ENCODE measurements around the gene ADAMTS2. TPM values are rescaled to one million over a fixed set of nuclear protein-coding genes. Genes with fewer than 3 reads are reported as not detected.

ADAMTS2 gene
- total and polyA plus RNA-seq, 2 of the 4 experiments (the other 2 are of a cell fraction), result 19.0 to 58.8 TPM

DNA sequence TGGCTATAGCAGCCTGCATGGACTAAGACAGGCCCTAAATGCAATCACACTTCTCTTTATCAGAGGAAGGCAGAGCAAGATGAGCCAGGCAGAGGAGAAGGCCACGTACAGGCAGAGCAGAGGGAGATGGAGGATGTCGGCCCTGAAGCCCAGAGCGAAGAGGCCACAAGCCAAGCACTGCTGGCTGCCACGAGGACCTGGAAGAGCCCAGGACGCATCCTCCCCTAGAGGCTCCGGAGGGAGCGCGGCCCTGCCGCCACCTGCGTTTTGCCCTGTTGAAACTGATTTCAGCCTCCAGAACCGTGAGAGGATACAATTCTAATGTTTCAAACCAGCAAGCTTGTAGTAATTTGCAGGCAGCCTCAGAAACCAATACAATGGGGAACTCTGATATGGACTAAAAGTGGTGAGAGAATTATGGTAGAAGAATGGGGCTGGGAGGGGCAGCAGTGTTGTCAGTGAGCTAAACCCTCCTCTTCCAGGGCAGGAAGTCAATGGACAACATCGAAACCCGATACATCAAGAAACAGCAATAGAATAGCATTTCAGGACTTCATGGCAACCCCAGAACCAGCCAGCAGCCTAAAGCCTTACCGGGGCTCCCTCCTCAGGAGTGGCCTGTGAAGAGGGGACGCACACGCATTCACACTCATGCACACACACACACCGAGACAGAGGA, 32.6 kb downstream of the ADAMTS2 start (continued):
- TF ChIP-seq NFE2L2 (IDR thresholded peaks at IDR 0.05; ENCODE audit: low read depth, low read length), result no peak

DNA sequence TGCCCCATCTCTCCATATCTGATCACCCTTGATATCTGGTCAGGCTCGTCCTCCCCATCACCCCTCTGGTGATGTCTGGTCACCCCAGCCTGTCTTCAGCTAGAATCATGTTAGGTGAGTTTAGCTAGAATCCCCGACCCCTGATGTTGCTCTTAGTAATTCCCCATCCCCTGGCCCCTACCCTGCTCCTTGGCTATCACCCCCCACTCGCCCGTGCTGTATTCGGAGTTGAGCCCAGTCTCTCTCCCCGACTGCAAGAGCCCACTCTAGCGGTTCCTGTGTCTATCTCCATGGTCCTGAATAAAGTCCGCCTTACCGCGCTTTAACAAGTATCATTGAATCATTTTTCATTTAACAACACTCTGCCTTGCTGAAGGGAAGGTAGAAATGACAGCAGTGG, 33.7 kb downstream of the ADAMTS2 start:
- in situ Hi-C loops (cut with MboI; ENCODE audit: low sequenced_read_pairs), result no loop called here
- H3K27ac ChIP-seq (ENCODE audit: insufficient read depth, low read length), result no peak overlapping the region
- H3K9me1 ChIP-seq (ENCODE audit: insufficient read depth, low read length), result peaks cover 14% of the 10 kb centered on the region; the same call in 1 of the 2 replicates
- H4K91ac ChIP-seq (ENCODE audit: insufficient read depth, low read depth, low read length), result no peak overlapping the region
- H2BK15ac ChIP-seq (ENCODE audit: low read depth, low read length), result no peak overlapping the region
- H4K5ac ChIP-seq (ENCODE audit: low read depth, low read length), result no peak overlapping the region
- no peak overlapping the region for H2BK5ac ChIP-seq (ENCODE audit: low read depth, low read length, poor library complexity, severe bottlenecking)
- H2AK5ac ChIP-seq (ENCODE audit: low read depth, low read length), result no peak overlapping the region
- TF ChIP-seq FOS (IDR thresholded peaks at IDR 0.05; ENCODE audit: low read depth, low read length) (no peak), RFX5 (IDR thresholded peaks at IDR 0.05; ENCODE audit: low read depth, low read length) (no peak), CEBPB (IDR thresholded peaks at IDR 0.05; ENCODE audit: low read depth, low read length) (no peak), MXI1 (IDR thresholded peaks at IDR 0.05; ENCODE audit: borderline replicate concordance, low read depth, low read length) (no peak), MAZ (IDR thresholded peaks at IDR 0.05; ENCODE audit: borderline replicate concordance, low read depth, low read length) (no peak), CHD1 (IDR thresholded peaks at IDR 0.05; ENCODE audit: low read depth, low read length) (no peak), NFE2L2 (IDR thresholded peaks at IDR 0.05; ENCODE audit: low read depth, low read length) (no peak), RAD21 (IDR thresholded peaks at IDR 0.05; ENCODE audit: low read length) (no peak)
- TF ChIP-seq, protein P1, sequence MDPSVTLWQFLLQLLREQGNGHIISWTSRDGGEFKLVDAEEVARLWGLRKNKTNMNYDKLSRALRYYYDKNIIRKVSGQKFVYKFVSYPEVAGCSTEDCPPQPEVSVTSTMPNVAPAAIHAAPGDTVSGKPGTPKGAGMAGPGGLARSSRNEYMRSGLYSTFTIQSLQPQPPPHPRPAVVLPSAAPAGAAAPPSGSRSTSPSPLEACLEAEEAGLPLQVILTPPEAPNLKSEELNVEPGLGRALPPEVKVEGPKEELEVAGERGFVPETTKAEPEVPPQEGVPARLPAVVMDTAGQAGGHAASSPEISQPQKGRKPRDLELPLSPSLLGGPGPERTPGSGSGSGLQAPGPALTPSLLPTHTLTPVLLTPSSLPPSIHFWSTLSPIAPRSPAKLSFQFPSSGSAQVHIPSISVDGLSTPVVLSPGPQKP (IDR thresholded peaks at IDR 0.05; ENCODE audit: borderline replicate concordance, low read depth, low read length), result no peak
- ATAC-seq (ENCODE audit: low read depth) (no peak), DNase-seq (no peak)
- H3K14ac ChIP-seq (replicated peaks; ENCODE audit: low read depth, low read length), result no peak overlapping the region
- H3K36me3 ChIP-seq (ENCODE audit: control insufficient read depth, insufficient read depth, low read length), result no peaks in the 10 kb centered on the region; the same call in 1 of the 2 replicates
- H2AFZ ChIP-seq (replicated peaks; ENCODE audit: low read length, poor library complexity), result no peak overlapping the region
- CTCF ChIA-PET, result interaction anchor here (0.5 kb wide), 1 partner anchor 286 kb away, joined by 3 read pairs; no protein-coding TSS in a partner anchor
- peaks cover 5 to 61% of the 10 kb centered on the region in 2 experiments; a peak in 3 of 4 replicates for H3K79me1 ChIP-seq (ENCODE audit: low read depth in 1 of 2, low read length in 2 of 2)
- no peak overlapping the region for H3K56ac ChIP-seq (ENCODE audit: extremely low read depth, insufficient read depth, low read length)
- no peak overlapping the region for H3K23ac ChIP-seq (ENCODE audit: low read depth, low read length)
- peaks cover 3% of the 10 kb centered on the region for H3K9me3 ChIP-seq (ENCODE audit: control insufficient read depth, insufficient read depth, low read length)
- H2AK9ac ChIP-seq (replicated peaks; ENCODE audit: low read depth, low read length, poor library complexity), result no peak overlapping the region
- H3K27me3 ChIP-seq (ENCODE audit: control insufficient read depth, insufficient read depth, low read length), result no peaks in the 10 kb centered on the region
- H3K18ac ChIP-seq (ENCODE audit: low read depth, low read length), result no peak overlapping the region
- H3K4ac ChIP-seq (ENCODE audit: low read depth, low read length), result no peak overlapping the region
- H2BK120ac ChIP-seq (ENCODE audit: low read depth, low read length), result no peak overlapping the region
- H4K20me1 ChIP-seq (ENCODE audit: insufficient read depth, low read length), result 0 out of 2 replicates have a peak, but pooled peaks cover 3% of the 10 kb centered on the region
- H4K8ac ChIP-seq (ENCODE audit: low read depth in 2 of 2, low read length in 2 of 2), result no peak overlapping the region
- intact Hi-C loops (cut with micrococcal nuclease), result no loop called here
- POLR2A ChIA-PET (ENCODE audit: unreplicated experiment), result no interaction called here
- H3K4me3 ChIP-seq (ENCODE audit: insufficient read depth, low read depth, low read length), result no peak overlapping the region
- BruUV-seq (replicated peaks), result no TSS peak
- H3K4me1 ChIP-seq (ENCODE audit: control insufficient read depth, insufficient read depth, low read length), result peaks cover 17% of the 10 kb centered on the region
- H3K9ac ChIP-seq (ENCODE audit: low read depth, low read length), result no peak overlapping the region
- dilution Hi-C loops (cut with HindIII; ENCODE audit: low sequenced_read_pairs, unreplicated experiment), result no loop called here
- H3K4me2 ChIP-seq (ENCODE audit: low read depth, low read length), result no peak overlapping the region
- WGBS, 2 experiments (ENCODE audit: extremely low coverage in 2 of 2, insufficient read length in 1 of 2), result no CpG with 5 or more reads among the region's 10 CpGs
- H2BK20ac ChIP-seq (ENCODE audit: low read depth, low read length), result no peak overlapping the region
